ACC112 (cell line): Measurements from ENCODE around the gene TNFRSF8.

ENCODE experiments used
- H2AFZ ChIP-seq: fragments of 200-600 bp; sonication (generic); one replicate; pipeline ENCODE4 v1.6.0; 2017; ENCODE audit warnings: antibody characterized with exemption, low read length; ENCODE audit not compliant: unreplicated experiment
- H3K27ac ChIP-seq: fragments of 200-600 bp; sonication (generic); 2 replicates; pipeline ENCODE4 v1.5.1; 2014; ENCODE audit warnings: low read depth, mild to moderate bottlenecking, antibody characterized with exemption, low read length, moderate library complexity
- H3K27me3 ChIP-seq: fragments of 200-600 bp; sonication (generic); 2 replicates; pipeline ENCODE4 v1.6.1; 2014; ENCODE audit warnings: mild to moderate bottlenecking, antibody characterized with exemption, low read length, moderate library complexity, mixed read lengths; ENCODE audit not compliant: insufficient read depth
- H3K36me3 ChIP-seq: fragments of 200-600 bp; sonication (generic); 2 replicates; pipeline ENCODE4 v1.6.1; 2016; ENCODE audit warnings: mild to moderate bottlenecking, antibody characterized with exemption, low read length, moderate library complexity, mixed read lengths; ENCODE audit not compliant: insufficient read depth
- H3K4me1 ChIP-seq: fragments of 200-600 bp; sonication (generic); one replicate; pipeline ENCODE4 v1.6.1; 2016; ENCODE audit warnings: low read length, mixed read lengths; ENCODE audit not compliant: insufficient read depth, unreplicated experiment, control insufficient read depth
- H3K4me3 ChIP-seq: fragments of 200-600 bp; sonication (generic); 2 replicates; pipeline ENCODE4 v1.5.1; 2014; ENCODE audit warnings: mild to moderate bottlenecking, low read depth, low read length
- H3K79me2 ChIP-seq: fragments of 200-600 bp; sonication (generic); one replicate; pipeline ENCODE4 v1.6.0; 2016; ENCODE audit warnings: low read length; ENCODE audit not compliant: control insufficient read depth, unreplicated experiment, insufficient read depth

TNFRSF8 gene

DNA sequence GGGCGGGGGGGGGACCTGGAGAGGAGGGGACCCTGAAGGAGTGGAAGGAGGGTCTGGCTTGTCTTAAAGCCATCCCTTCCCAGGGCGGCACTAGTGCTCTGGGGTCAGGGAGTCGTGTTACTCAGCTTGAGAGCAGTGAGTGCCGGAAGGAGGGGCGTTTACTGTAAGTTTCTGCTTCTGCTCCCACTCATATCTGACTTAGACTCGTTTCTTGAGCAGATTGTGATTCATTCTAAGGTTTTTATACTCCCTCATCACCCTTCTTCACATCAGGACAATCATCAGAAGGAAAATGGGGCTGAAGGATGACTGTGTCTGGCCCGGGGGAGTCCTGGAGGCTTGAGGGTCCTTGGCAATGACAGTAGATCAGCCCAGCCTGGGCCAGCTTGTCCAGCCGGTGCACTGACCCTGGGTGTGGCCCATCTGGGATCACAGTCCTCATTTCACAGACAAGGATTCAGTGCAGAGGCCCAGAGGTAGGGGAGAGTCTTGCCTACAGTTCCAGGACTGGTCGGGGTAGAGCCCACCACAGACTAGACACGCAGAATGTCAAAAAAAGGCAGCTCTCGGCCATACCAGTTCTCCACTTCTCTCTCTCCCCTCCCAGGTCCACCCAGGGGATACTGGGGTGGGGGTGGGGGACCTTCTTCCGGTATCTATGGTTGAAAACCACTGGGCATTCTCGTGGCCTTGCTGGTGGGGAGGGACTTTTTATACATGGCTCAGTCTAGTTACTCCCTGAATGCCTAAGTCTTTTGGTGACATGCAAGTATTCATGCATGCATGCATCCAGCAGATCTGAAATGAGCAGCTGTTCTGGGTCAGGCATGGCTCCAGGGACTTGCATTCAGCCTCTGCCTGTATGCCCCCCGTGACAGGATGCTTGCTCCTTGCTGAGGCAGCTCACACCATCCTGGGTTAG is 5.1 kb downstream of the TNFRSF8 start:
- peak overlapping the region; percentile 66 for H3K27ac ChIP-seq
- peaks cover 17% of the 10 kb centered on the region for H3K27me3 ChIP-seq
- peak overlapping the region; percentile 21; the same call in 1 of the 2 replicates for H3K4me3 ChIP-seq
- H3K79me2 ChIP-seq, result no peaks in the 10 kb centered on the region
- H3K36me3 ChIP-seq, result no peaks in the 10 kb centered on the region
- H2AFZ ChIP-seq, result peak overlapping the region; percentile 86
- H3K4me1 ChIP-seq, result peaks cover 9% of the 10 kb centered on the region

DNA sequence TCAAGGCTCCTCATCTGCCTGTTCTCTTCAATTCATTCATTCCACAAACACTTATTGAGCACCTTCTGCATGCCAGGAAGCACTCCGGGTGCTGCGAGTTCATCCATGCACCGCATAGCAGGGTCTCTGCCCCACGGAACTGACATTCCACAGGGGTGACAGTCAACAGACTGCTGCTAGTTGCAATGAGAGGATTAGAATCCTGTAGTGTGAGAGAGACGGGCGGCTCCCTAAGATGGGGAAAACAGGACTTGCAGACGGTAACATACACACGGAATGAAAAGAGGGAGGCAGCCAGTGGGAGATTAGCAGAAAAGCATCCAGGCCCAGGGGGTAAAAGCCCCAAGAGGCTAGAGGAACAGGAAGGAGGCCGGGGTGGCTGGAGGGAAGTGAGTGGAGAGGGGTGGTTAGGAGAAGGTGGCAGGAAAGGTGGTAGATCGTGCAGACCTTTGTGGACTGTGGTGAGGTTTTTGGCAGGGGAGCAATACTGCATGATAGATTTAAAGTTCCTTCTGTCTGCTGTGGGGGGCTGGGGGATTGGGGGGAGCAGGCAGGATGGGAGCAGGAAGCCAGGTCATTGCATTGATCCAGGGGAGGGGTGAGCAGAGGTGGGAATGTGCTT is 6.6 kb downstream of the TNFRSF8 start:
- peaks cover 9% of the 10 kb centered on the region for H3K4me1 ChIP-seq
- H3K79me2 ChIP-seq, result no peaks in the 10 kb centered on the region
- H3K36me3 ChIP-seq, result no peaks in the 10 kb centered on the region
- H3K27ac ChIP-seq, result no peak overlapping the region
- 0 out of 2 replicates have a peak, but pooled peaks cover 1% of the 10 kb centered on the region for H3K27me3 ChIP-seq
- H2AFZ ChIP-seq, result no peak overlapping the region
- H3K4me3 ChIP-seq, result no peak overlapping the region

GRCh38 chr1:12071892-12072291 is 8.8 kb downstream of the TNFRSF8 start:
- Histone ChIP-seq H3K27me3 (no peaks in the 10 kb centered on the region), H3K79me2 (no peaks in the 10 kb centered on the region), H2AFZ (no peak overlapping the region), H3K4me1 (peaks cover 18% of the 10 kb centered on the region), H3K4me3 (no peak overlapping the region), H3K27ac (no peak overlapping the region), H3K36me3 (no peaks in the 10 kb centered on the region)

DNA sequence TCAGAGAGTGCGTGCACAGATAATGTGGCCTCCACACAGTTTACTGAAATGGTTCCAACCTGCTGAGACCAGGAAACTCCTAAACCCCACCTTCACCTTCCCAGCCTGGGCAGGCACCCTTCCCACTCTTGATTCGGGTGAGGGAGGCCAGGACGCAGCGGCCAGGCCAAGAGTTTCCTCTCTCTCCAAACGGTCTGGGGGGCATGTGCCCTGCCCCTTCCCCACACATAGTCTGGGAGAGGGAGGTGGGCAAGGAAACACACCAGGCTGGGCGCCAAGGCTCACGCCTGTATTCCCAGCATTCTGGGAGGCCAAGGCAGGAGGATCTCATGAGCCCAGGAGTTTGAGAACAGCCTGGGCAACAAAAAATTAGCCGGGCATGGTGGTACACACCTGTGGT is 9.6 kb downstream of the TNFRSF8 start:
- no peaks in the 10 kb centered on the region for H3K79me2 ChIP-seq
- H3K36me3 ChIP-seq, result no peaks in the 10 kb centered on the region
- H3K27me3 ChIP-seq, result no peaks in the 10 kb centered on the region
- no peak overlapping the region for H3K4me3 ChIP-seq
- no peak overlapping the region for H2AFZ ChIP-seq
- no peak overlapping the region for H3K27ac ChIP-seq
- peaks cover 18% of the 10 kb centered on the region for H3K4me1 ChIP-seq

- Histone ChIP-seq H3K27ac (no peak overlapping the region), H3K4me1 (peaks cover 9% of the 10 kb centered on the region), H3K79me2 (no peaks in the 10 kb centered on the region)
These were observed 10.7 kb downstream of the TNFRSF8 start for GRCh38 chr1:12073796-12074195.

GRCh38 chr1:12075195-12076114 is 12.4 kb downstream of the TNFRSF8 start:
- no peaks in the 10 kb centered on the region for H3K79me2 ChIP-seq
- peak overlapping the region; percentile 72 for H3K27ac ChIP-seq
- peaks cover 9% of the 10 kb centered on the region for H3K4me1 ChIP-seq

More at GRCh38 chr1:12073796-12074195, 10.7 kb downstream of the TNFRSF8 start:
- Histone ChIP-seq H3K36me3 (no peaks in the 10 kb centered on the region), H3K4me3 (no peak overlapping the region), H2AFZ (no peak overlapping the region), H3K27me3 (no peaks in the 10 kb centered on the region)

DNA sequence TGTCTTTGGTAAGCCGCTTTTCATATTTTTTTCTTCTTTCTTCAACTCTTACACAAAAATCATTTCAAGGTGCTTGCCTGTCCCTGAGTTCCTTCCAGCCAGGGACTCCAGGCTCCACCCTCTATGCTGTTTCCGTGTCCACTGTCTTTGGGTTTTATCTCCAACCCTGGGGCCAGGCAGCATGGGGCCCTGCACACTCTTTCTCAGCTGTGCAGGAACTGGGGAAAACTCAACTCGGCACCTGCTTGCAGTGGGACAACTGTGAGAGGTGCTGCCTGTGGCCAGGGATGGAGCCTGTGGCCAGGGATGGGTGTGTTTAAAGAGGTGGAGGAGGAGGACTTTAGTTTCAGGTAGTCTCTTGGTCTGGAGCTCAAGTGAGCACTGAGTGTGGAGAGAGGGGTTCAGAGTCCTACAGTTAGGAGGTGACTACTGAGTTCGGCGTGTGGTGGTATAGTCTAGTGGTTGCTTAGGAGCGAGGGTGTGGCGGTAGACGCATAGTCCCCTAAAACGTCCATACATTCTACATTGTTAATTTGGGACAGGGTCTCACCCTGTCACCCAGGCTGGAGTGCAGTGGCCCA is 13.4 kb downstream of the TNFRSF8 start:
- Histone ChIP-seq H3K79me2 (no peaks in the 10 kb centered on the region), H3K4me3 (no peak overlapping the region), H3K27me3 (no peaks in the 10 kb centered on the region), H3K27ac (no peak overlapping the region), H3K4me1 (peaks cover 9% of the 10 kb centered on the region), H2AFZ (no peak overlapping the region), H3K36me3 (no peaks in the 10 kb centered on the region)

More at GRCh38 chr1:12075195-12076114, 12.4 kb downstream of the TNFRSF8 start:
- H3K4me3 ChIP-seq, result no peak overlapping the region
- H3K36me3 ChIP-seq, result no peaks in the 10 kb centered on the region
- H2AFZ ChIP-seq, result peak overlapping the region; percentile 93
- H3K27me3 ChIP-seq, result no peaks in the 10 kb centered on the region

GRCh38 chr1:12078575-12078937 is 15.5 kb downstream of the TNFRSF8 start:
- no peaks in the 10 kb centered on the region for H3K79me2 ChIP-seq
- no peak overlapping the region for H3K27ac ChIP-seq
- H3K27me3 ChIP-seq, result no peaks in the 10 kb centered on the region
- no peak overlapping the region for H3K4me3 ChIP-seq
- no peaks in the 10 kb centered on the region for H3K36me3 ChIP-seq
- H2AFZ ChIP-seq, result no peak overlapping the region
- peaks cover 9% of the 10 kb centered on the region for H3K4me1 ChIP-seq

DNA sequence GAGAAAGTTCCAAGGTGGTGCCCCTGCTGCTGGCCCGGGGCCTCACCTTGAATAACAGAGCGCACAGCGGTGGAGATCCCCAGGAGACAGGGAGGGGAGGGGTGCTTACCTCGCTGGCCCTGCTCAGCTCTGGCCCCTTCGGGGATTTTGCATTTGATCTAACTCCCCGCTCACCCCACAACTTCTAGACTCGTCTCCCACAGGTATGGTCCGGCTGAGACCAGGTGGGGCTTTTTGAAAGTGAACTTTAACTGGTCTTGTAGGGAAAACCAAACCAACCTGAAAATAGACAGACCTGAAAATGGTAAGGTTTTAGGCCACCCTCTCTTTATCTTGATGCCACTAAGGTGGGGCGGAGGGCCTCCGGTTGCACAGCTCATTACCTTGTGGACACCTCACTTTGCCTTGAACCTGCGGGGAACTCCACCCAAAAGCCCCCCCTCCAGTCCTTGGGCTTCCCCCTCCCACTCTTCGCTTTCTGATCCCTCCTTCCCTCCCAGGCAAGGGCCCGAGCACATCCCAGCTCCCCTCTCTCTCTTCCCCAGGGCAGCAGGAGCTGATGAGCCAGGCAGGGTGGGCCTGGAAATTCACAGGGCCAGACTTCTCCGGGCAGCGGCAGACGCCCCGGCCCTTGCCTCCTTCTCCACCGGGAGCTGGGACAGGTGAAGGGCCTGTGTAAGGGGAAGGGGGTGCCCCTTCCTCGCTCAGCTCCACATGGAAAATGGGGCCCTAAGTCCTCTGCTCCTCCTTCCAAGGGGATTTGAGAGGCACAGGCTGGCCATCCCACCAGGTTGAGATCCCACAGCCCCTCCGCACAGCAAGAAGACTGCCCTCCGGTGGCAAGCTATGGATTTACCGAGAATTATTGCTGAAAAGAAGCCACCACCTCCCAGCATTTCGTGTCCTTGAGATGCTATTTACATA is 16.1 kb downstream of the TNFRSF8 start:
- Histone ChIP-seq H2AFZ (no peak overlapping the region), H3K4me3 (no peak overlapping the region), H3K79me2 (no peaks in the 10 kb centered on the region), H3K27me3 (no peaks in the 10 kb centered on the region), H3K36me3 (no peaks in the 10 kb centered on the region), H3K4me1 (peaks cover 9% of the 10 kb centered on the region), H3K27ac (no peak overlapping the region)
